Left cardiac atrium (tissue), 4 donors: ENCODE data around the gene KRTAP10-5. TPM values are rescaled to one million over a fixed set of nuclear protein-coding genes. Genes with fewer than 3 reads are reported as not detected.

Experiments
- ATAC-seq, 2 donors: fragments of 200-7000 bp; cut with Tn5 transposase; one replicate each; pipeline ENCODE4 v1.9.1; 2020; ENCODE audit warnings: mild to moderate bottlenecking in 2 of 2, moderate library complexity in 2 of 2
- DNase-seq: peaks from one replicate; pipeline ENCODE4 v3.0.0-alpha.2; 2020
- intact Hi-C, 2 donors: fragments of 100-400 bp; cut with DNase I; formaldehyde crosslinking; loops; one replicate each; pipeline versions ENCODE4 v1.14.1 to v1.15.1; 2022 to 2023
- total RNA-seq, 2 donors: library from RNA; stranded (reverse); fragmentation: NEBNext Ultra II Directional; extraction: Animal tissue kit (Norgen Biotek cat#: 25700); gene quantifications; one replicate each; pipeline ENCODE4 v1.2.1, GENCODE V29; 2021
- donor health status: DM: no; HTN: yes; CAD: no.
- donor health status: DM: no; HTN: yes; CAD: no; lungs with severe emphysema.
- donor health status: DM: yes; HTN: yes; CAD: no.
- donor health status: Dilated cardiomyopathy.

KRTAP10-5 gene
- total RNA-seq, 2 donors from 2014 or later: not detected

DNA sequence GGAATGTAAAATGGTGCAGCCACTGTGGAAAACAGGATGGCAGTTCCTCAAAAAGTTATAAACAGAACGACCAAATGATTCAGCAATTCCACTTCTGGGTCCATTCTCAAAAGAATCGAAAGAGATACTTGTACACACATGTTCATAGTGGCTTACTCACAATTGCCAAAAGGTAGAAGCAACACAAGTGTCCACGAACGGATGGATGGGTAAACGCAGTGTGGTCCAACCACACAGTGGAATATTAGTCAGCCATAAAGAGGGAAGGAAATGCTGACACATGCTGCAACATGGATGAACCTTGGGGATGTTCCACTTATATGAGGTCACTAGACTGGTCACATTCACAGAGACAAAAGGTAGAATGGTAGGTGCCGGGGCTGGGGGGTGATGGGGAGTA, 45.7 kb downstream of the KRTAP10-5 start:
- DNase-seq: no peak
- intact Hi-C loops: no loop called here
- ATAC-seq: no peak

DNA sequence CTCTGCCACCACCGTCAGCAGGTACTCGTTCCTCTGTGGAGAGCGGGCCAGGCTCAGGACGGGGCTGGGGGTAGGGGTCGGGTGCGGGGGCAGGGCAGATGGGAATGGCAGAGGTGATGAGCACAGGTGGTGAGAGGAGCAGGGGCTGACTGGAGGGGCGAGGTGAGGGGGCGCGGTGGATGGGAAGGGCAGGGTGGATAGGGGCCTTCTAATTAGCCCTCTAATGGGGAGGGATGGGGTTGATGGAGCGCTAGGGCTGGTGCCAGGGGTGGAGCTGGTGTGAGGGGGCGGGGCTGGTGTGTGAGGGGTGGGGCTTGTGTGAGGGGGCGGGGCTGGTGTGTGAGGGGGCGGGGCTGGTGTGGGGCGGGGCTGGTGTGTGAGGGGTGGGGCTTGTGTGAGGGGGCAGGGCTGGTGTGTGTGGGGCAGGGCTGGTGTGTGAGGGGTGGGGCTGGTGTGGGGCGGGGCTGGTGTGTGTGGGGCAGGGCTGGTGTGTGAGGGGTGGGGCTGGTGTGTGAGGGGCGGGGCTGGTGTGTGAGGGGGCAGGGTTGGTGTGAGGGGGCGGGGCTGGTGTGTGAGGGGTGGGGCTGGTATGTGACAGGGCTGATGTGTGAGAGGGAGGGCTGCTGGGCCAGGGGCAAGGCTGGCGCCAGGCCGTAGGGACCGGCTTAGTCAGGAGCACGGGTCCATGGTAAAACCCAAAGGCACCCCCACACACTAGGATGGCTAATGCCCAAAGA, 46.3 kb downstream of the KRTAP10-5 start:
- no peak for DNase-seq
- no peak for ATAC-seq
- intact Hi-C loops: no loop called here

DNA sequence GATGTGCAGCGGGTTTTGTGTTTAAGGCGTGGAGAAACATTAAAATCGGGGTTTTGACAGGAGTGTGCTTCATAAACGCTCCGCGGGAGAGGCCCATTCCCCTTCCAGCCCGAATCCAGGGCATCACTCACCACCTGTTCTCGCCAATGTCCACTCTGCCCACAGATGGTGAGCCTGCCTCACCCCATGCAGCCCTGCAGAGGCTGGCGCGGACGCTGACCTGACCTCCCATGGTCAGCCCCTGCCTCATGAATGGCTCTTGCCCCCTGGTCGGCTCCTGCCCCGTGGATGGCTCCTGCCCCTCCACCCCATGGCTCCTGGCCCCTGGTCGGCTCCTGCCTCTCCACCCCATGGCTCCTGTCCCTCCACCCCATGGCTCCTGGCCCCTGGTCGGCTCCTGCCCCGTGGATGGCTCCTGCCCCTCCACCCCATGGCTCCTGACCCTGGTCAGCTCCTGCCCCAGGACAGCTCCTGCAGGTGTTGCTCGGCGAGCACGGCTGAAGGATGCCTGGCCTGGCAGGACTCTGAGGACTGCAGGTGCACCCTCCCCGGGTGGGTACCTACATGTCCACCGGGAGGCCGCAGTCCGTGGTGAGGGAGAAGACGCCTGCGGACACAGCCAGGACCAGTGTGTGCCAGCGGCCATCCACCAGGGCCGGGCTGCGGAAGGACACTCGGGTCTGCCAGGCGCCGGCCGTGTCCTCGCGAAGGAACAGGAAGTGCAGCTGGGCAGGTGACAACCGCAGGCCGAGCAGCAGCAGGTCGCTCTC, 47.1 kb downstream of the KRTAP10-5 start:
- intact Hi-C loops: no loop called here
- ATAC-seq (no peak), DNase-seq (no peak)

DNA sequence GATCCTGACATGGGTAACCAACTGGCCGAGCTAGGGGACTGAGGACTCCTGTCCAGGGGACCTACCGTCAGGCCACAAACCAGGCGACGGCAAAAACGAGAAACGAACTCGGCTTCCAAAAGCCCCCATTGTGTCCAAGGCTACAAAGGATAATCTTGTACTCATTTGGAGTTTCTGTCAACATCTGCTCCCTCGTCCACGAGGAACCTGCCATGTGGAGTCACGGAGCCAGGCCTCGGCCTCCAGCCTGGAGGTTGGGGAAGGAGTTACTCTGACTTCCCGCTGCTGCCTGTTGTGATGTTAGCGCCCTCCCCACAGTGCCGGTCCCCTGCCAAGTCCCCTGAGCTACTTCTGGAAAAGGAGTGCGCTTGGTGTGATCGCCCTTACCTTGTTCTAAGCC, 47.7 kb downstream of the KRTAP10-5 start:
- ATAC-seq: no peak
- DNase-seq: no peak
- intact Hi-C loops: no loop called here

DNA sequence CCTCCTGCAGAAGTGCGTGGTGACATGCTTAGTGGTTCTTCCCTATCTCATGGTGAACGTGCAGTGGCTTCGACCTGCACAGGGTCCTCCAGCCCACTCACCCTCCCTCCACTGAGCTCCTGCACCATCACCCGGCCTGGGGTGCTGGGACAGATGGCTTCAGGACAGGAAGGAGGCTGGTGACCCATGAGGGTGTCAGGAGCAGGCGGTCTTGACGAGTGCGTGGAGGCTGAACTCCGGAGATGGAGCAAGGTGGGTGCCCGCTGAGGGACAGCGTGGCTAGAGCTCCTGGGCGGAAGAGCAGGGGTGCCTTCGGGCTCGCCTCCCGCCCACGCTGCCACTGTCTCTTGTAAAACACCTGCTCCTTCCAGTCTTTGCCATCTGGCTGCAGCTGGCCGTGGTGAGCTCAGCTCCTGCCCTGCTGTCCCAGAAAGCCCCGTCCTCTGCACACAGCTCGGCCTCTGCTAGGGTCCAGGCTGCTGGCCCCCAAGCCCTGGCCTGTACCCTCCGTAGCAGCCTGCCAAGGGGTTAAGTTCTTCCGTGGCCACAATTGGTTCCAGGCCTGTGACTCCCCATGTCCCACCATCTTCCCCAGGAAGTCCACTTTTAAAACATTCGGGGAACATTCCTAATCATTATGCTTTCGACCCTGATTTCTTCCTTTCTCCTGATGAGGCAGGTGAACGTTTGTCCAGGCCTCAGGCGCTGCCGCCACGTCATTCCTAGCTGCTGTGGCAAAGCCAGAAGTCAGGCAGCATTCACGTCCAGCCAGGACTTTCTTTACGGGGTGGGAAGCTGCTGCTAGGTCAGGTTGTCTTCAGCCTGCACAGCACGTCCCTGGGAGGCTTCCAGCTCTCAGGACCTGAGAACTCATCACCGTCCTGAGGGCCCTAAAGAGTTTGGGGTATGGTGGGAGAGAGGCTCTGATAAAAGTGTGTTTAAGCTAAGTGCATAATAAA, 48.5 kb downstream of the KRTAP10-5 start:
- no peak for DNase-seq
- ATAC-seq: no peak
- intact Hi-C loops: no loop called here

DNA sequence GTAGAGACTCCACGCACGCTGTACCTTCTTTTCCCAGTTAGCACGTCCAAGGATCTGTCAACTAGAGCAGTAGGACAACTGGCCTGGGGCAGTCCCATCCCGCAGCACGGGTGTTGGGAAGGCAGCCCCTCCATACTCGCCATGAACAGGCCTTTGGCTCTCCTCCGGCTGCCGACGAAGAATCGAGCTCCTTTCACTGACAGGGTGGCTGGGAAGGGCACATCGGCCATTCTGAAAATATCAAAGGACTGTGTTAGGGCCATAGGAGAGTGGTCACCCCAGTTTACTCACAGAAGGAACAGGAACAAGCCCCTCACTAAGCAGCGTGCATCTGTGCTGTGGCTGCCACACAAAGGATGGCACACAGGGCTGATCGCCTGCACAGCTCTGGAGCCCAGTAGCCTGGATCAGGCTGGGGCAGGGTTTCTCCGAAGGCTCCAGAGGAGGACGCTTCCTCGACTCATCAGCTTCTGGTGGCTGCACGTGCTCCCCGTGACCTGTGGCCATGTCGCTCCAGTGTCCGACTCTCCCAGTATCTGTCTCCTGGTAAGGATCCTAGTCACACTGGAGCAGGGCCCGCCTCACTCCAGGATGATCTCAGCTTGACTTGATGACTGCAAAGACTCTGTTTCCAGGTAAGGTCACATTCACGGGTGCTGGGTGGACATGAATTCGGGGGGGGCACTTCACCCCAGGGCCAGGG, 49.4 kb downstream of the KRTAP10-5 start:
- intact Hi-C loops: no loop called here
- ATAC-seq (no peak), DNase-seq (no peak)

DNA sequence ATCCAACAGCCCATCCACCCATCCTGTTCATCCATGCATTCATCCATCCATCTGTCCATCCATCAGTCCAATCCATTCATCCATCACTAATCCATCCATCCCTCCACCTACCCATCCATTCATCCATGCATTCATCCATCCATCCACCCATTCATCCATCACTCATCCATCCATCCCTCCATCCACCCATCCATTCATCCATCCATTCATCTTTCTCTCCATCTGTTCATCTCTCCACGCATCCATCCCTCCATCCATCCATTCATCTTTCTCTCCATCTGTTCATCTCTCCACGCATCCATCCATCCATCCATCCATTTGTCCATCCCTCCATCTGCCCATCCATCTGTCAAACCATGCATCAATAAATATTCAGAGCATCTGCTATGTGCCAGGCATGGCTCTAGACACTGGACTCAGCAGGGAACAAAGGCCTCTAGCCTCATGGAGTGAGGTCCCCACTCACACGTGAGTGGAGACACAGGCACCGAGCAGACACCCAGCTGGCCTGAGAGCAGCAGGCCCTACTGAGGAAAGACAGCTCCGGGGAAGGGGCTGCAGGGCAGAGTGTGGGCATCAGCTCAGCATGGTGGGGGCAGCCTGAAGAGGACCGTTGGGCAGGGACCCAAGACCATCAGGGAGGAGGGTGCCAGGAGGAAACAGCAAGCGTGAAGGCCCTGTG, 50.0 kb downstream of the KRTAP10-5 start:
- ATAC-seq (no peak), DNase-seq (no peak)
- intact Hi-C loops: no loop called here

DNA sequence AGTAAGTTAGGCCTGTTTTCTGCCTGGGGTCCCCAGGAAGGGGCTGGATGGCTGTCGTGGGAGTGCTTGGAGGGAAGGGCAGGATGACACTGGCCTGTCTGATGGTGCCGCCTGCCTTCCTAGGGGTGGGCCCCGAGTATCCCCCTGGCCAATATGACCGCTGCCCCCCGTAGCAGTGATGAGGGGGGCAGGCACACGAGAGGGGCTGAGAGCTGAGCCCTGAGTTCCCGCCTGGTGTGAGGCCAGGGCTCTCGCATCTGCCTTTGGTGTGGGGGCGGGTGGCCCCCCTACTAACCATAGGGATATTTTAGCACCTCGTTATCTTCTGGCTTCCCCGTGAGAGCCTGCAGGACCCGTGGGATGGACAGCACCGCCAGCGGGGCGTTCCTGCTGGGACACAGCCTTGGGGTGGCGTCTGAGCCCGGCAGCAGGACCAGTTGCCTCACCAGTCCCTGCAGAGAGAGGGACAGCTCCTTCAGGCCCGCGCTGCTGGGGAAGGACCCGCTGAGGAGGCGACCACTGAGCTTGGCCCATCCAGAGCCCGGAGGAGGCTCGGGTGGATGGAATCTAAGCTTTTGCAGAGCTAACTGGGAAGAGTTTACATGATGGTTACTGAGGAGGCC, 50.8 kb downstream of the KRTAP10-5 start:
- no peak for ATAC-seq
- intact Hi-C loops: no loop called here
- no peak for DNase-seq

Other genes starting within 250 kb of the KRTAP10-5 start
- gene CFAP410, start 241.2 kb downstream of the KRTAP10-5 start, total RNA-seq: 10 to 100 TPM; 16.4 to 21.8 TPM
- gene TRPM2, start 227.0 kb downstream of the KRTAP10-5 start, total RNA-seq: 1 to 10 TPM; 2.9 to 5.1 TPM
- 1 to 10 TPM; 1.4 to 2.5 TPM for gene LRRC3, start 125.1 kb downstream of the KRTAP10-5 start, total RNA-seq
- gene KRTAP10-1, start 40.4 kb downstream of the KRTAP10-5 start, total RNA-seq: not detected
- not detected for gene KRTAP10-2, start 29.1 kb downstream of the KRTAP10-5 start, total RNA-seq
- gene KRTAP10-3, start 21.8 kb downstream of the KRTAP10-5 start, total RNA-seq: not detected
- gene KRTAP10-4, start 6.9 kb downstream of the KRTAP10-5 start, total RNA-seq: not detected
- gene KRTAP10-6, start 11.9 kb upstream of the KRTAP10-5 start, total RNA-seq: not detected
- gene KRTAP10-7, start 20.0 kb upstream of the KRTAP10-5 start, total RNA-seq: not detected
- gene KRTAP10-8, start 31.5 kb upstream of the KRTAP10-5 start, total RNA-seq: not detected
- gene KRTAP10-9, start 46.5 kb upstream of the KRTAP10-5 start, total RNA-seq: not detected
- gene KRTAP10-10, start 56.8 kb upstream of the KRTAP10-5 start, total RNA-seq: not detected
- gene KRTAP10-11, start 65.8 kb upstream of the KRTAP10-5 start, total RNA-seq: not detected
- not detected for gene KRTAP12-4, start 74.1 kb upstream of the KRTAP10-5 start, total RNA-seq
- gene KRTAP12-3, start 77.3 kb upstream of the KRTAP10-5 start, total RNA-seq: not detected
- gene KRTAP12-2, start 86.3 kb upstream of the KRTAP10-5 start, total RNA-seq: not detected
- not detected for gene KRTAP12-1, start 101.6 kb upstream of the KRTAP10-5 start, total RNA-seq
- gene KRTAP10-12, start 116.6 kb upstream of the KRTAP10-5 start, total RNA-seq: not detected
- 1 to 10 TPM in 1 of 2 donors, under 1 TPM in 1; 0.39 to 1.6 TPM for gene TSPEAR, start 131.0 kb upstream of the KRTAP10-5 start, total RNA-seq
- 10 to 100 TPM; 62.0 to 83.0 TPM for gene UBE2G2, start 221.2 kb upstream of the KRTAP10-5 start, total RNA-seq
- 10 to 100 TPM; 71.2 to 93.3 TPM for gene SUMO3, start 237.5 kb upstream of the KRTAP10-5 start, total RNA-seq